NCI-H1694 treated with DMSO at 0.1 percent for 48 hours (cell line): ENCODE results near the gene HSPA8.
A peak's percentile ranks its signal among the peaks of the same experiment; 100 is the strongest.

Experiments
- DNase-seq: peaks from one replicate; lab custom pipeline; 2025; lab: John Stamatoyannopoulos, UW

HSPA8 gene

DNA sequence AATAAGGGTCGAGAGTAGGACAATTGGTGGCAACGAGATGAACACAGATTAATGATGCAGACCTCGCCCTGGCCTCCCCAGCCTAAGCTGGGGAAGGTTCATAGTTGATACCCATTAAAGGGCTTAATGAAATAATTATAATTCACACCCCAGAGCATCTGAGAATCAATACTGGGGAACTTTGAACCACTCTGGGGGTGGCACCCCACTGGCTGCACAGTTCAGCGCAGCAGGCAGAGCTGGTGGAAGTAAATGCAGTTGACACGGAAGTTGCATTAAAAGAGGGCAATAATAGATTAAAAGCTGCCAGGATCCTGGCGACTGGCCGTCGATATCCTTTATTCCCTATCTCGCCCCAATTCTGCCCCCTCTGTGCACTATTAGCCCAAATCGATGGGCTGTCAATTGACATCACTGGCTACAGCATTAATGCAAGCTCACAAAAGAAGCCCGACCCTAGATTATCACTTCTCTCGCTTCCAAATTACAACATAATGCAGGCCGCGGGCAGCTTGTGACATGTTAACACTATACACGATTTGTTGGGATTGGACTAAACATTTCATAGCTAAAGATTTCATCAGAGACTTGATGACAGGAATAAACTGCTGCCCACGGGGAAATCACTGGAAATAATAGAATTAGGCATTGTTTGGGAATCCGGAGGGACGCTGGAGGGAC, 14.5 kb downstream of the HSPA8 start:
- no peak for DNase-seq

DNA sequence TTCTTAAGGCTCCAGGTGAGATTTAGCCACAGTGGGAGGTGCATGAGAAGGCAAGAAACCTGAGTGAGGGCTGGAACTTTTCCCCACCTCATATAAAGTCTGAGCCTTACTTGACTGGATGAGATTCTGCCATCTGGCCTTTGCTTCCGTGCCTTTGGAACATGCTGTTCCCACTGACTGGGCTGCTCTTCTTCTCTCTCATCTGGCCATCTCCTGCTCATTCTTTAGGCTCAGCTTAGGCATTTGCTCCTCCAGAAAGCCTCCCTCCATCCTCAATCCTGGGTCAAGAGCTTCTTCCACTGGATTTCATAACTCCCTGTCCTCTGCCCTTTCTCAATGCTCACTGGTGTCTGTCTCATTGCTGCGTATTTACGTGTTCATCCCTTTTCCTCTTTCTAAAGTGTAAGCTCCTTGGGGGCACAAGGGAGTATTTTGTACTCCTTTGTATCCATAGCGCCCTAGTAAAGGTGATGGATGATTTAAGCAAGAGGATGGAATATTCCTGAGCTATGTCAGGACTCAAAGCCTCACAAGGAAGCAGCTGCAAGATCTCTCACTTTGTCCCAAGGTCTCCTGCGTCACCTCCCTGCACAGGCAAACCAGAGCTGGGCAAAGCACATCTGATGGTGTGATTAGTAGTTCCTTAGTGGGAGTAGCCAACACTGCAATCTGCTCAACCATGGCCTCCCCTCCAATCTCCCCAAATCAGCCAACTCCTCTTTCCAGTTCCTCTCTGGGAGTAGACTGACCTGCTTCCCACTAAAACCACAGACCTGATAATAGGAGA, 15.3 kb downstream of the HSPA8 start:
- DNase-seq: no peak

DNA sequence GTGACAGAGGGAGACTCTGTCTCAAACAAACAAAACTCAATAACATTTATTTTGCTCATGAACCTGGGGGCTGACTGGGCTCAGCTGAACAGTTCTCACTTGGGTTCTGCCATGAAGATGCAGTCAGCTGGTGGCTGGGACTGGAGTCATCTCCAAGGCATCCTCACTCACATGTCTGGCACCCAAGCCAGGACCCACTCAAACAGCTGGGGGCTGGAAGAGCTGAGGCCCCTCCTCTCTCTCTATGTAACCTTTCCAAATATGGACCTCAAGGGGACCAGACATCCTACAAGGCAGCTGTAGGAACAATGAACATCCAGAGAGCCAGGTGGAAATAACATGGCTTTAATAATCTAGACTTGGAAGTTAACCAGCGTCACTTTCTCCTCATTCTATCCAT, 16.8 kb downstream of the HSPA8 start:
- DNase-seq: no peak

DNA sequence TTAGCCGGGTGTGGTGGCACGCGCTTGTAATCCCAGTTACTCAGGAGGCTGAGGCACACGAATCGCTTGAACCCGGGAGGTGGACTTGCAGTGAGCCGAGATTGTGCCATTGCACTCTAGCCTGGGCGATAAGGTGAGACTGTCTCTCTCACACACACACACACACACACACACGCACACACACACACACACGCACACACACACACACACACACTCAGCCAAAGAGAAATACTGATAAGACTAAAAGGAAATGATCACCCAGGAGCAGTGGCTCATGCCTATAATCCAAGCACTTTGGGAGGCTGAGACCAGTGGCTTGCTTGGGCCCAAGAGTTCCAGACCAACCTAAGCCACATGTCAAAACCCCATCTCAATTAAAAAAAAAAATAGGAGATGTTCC, 20.8 kb downstream of the HSPA8 start:
- no peak for DNase-seq

DNA sequence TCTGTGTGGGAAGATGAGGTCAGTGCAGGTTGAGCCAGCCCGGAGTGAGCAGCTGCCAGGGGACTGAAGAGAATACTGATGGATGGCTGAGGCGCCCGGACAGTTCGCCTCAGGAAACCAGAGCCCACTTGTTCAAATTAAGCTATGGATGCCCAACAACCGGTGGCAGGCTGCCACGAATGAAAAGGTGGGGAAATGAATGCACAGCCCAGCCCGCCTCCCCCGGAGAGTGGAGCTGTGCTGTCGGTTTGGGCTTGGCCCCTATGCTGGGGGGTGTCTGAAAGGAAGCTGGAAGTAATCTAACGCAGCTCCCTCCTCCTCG, 21.9 kb downstream of the HSPA8 start:
- no peak for DNase-seq

DNA sequence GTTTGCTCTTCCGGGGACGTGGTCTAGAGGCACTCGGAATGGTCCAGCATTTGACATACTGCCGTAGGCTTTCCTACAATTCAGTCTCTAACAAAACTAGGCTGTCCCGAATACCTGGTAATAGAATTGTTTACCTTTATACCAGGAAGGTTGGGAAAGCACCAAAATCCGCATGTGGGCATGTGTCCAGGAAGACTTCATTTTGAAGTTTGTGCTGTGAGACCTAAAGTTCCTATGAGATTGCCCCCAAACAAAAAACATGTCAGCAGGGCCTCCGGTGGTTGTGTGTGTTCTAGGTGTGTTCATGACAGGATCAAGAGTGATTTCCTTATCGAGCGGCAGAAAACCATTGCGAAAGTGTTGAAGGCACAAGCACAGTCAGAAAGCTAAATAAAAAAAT, 26.1 kb downstream of the HSPA8 start:
- no peak for DNase-seq

DNA sequence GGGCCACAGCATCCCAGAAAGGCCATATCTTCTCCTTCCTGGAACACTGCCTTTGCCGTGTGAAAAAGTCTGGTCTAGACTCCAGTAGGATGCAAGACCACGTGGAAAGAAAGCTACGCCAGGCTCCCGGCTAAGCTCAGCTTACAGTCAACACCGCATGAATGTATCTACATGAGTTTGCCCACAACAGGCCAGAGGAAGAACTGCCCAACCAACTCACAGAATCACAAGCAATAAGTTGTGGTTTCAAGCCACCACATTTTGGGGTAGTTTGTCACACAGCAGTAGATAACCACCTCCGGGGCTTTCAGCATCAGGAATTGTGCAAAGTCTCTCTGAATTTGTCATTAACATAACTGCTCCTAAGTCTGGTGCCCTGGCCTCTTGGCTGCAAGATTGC, 27.3 kb downstream of the HSPA8 start:
- no peak for DNase-seq

DNA sequence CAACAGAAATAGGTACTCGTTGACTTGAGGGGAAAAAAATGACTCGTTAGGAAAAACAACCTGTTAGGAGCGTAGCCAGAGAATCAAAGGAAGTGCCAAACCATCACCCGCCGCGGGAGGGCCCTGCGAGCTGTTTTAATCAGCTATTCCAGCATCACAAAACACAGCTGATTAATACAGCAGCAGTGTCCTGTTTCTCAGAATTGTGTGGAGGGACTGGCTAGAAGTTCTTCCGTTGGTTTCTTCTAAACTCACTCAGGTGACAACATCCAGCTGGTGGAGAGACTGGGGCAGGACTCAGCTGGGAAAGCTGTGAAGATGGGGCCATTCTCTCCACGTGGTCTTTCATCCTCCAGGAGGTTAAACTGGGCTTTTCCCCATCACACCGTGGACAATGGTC, 28.0 kb downstream of the HSPA8 start:
- no peak for DNase-seq

DNA sequence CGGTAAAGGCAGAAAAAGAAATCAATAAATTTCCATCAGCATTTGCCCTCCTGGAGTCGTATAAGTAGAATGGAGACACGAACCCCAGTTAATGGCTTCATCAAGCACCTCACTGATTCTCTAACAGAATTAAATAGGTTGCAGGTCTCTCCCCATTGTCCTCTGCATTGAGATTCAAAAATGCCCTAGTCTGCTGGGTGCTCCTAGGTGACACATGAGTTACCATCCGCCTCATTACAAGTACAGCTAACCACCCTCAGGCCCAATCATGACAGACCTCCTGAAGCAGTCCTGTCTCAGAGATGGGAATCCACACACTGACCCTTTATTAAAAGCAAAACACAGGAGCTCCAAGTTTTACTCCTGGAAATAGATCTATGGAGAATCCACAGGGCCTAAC, 31.4 kb downstream of the HSPA8 start:
- DNase-seq: no peak

DNA sequence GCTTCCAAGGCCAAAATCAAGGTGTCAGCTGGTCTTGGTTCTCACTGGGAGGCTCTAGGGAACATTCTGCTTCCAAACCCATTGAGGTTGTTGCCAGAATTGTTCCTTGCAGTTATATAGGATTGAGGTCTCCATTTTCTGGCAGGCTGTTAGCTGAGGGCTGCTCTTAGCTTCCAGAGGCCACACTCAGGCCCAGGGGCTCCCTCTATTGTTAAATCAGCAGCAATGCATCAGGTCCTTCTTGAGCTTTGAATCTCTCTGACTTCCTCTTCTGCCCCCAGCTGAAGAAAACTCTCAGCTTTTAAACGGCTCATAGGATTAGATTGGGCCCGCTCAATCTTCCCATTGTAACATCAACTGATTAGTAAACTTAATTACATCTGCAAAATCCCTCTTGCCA, 41.0 kb downstream of the HSPA8 start:
- DNase-seq: peak; percentile 24

DNA sequence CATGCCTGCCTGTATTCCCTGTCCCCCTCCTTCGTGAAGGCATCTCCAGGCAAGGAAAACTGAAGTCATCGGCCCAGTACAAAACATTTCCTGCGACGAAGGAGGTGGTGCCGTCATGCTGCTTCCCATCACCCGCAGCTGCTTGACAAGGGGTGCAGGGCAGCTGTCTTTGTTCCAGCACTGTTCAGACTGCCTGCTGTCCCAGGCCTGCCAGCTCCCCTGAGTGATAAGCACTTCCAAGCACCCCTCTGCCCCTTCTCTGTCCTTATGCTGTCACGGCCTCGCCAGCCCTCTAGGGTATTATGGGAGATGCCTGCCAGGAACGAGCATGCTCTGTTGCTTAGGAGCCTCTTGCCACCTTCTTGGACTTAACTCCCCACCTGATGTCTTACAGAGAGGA, 43.2 kb downstream of the HSPA8 start:
- no peak for DNase-seq

DNA sequence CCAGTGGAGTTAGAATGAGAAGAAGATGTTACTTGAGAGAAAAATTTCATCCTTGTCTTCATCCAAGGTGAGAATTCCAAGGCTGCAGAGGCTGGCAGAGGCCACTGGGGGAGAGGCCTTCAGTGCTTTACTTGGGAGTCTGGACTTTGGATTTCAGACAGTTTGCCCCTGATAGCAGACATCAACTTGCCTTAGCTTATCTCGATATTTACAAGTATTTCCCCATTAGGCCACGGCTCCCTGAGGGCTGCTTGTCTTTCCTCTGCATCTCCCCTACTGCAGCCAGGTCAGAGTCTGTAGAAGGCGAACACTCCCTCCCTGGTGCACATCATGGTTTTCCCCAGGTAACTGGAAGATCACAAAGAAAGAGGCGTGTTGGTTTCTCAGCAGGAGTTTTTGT, 50.4 kb downstream of the HSPA8 start:
- DNase-seq: no peak
